ENCODE data around the gene NAALADL2. TPM values are rescaled to one million over a fixed set of nuclear protein-coding genes. Genes with fewer than 3 reads are reported as not detected.

The NAALADL2 gene
- polyA plus RNA-seq, 1 donor from 2014 or later, result 1.6 TPM

DNA sequence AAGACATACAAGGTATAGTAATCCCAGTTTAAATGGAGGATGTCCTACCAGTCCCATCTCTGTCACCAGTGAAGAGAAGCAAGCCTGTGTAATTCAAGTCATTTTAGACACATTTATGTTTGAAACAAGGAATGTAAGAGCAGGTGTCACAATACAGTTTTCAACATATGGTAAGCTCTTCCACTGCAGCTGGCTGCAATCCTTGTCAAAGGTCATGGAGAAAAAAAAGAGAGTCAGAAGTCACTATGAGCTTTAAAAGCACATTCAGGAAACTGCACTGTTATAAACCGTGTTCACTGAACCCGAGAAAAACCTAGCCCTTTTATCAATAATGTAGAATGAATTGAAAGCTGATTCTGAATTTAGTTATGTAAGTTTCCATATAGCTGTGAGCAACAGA lies 206.4 kb downstream of the NAALADL2 start:
- H3K9ac ChIP-seq (ENCODE audit: low read length), result no peak overlapping the region
- no peak overlapping the region for H3K4me2 ChIP-seq (ENCODE audit: low read length)
- H3K27me3 ChIP-seq (ENCODE audit: insufficient read depth, low read depth, low read length), result no peaks in the 10 kb centered on the region
- H3K36me3 ChIP-seq (ENCODE audit: insufficient read depth, low read length), result no peaks in the 10 kb centered on the region
- H2AFZ ChIP-seq (ENCODE audit: low read depth, low read length), result no peak overlapping the region
- no peak overlapping the region for H3K27ac ChIP-seq (ENCODE audit: low read length)
- no peaks in the 10 kb centered on the region for H3K9me2 ChIP-seq (ENCODE audit: insufficient read depth, low read length)
- H3K79me2 ChIP-seq (replicated peaks; ENCODE audit: insufficient read depth, low read length), result no peaks in the 10 kb centered on the region
- H3K4me3 ChIP-seq (ENCODE audit: low read length), result no peak overlapping the region
- H3K9me3 ChIP-seq (ENCODE audit: low read length), result no peaks in the 10 kb centered on the region
- no peaks in the 10 kb centered on the region for H4K20me1 ChIP-seq (ENCODE audit: insufficient read depth)
- TF ChIP-seq TAF1 (IDR thresholded peaks at IDR 0.05; ENCODE audit: low read depth) (no peak), EP300 (conservative IDR thresholded peaks at IDR 0.05; ENCODE audit: poor library complexity, severe bottlenecking) (no peak), SMC3 (conservative IDR thresholded peaks at IDR 0.05; ENCODE audit: poor library complexity) (no peak), EZH2 (IDR thresholded peaks at IDR 0.05; ENCODE audit: borderline replicate concordance, insufficient read depth, low read length, poor library complexity, severe bottlenecking) (no peak), POLR2AphosphoS5 (IDR thresholded peaks at IDR 0.05) (no peak), RAD21 (conservative IDR thresholded peaks at IDR 0.05) (no peak), MXI1 (conservative IDR thresholded peaks at IDR 0.05; ENCODE audit: poor library complexity, severe bottlenecking) (no peak)
- TF ChIP-seq, protein P1, sequence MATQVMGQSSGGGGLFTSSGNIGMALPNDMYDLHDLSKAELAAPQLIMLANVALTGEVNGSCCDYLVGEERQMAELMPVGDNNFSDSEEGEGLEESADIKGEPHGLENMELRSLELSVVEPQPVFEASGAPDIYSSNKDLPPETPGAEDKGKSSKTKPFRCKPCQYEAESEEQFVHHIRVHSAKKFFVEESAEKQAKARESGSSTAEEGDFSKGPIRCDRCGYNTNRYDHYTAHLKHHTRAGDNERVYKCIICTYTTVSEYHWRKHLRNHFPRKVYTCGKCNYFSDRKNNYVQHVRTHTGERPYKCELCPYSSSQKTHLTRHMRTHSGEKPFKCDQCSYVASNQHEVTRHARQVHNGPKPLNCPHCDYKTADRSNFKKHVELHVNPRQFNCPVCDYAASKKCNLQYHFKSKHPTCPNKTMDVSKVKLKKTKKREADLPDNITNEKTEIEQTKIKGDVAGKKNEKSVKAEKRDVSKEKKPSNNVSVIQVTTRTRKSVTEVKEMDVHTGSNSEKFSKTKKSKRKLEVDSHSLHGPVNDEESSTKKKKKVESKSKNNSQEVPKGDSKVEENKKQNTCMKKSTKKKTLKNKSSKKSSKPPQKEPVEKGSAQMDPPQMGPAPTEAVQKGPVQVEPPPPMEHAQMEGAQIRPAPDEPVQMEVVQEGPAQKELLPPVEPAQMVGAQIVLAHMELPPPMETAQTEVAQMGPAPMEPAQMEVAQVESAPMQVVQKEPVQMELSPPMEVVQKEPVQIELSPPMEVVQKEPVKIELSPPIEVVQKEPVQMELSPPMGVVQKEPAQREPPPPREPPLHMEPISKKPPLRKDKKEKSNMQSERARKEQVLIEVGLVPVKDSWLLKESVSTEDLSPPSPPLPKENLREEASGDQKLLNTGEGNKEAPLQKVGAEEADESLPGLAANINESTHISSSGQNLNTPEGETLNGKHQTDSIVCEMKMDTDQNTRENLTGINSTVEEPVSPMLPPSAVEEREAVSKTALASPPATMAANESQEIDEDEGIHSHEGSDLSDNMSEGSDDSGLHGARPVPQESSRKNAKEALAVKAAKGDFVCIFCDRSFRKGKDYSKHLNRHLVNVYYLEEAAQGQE (IDR thresholded peaks at IDR 0.05; ENCODE audit: borderline replicate concordance), result no peak
- TF ChIP-seq, protein P2, sequence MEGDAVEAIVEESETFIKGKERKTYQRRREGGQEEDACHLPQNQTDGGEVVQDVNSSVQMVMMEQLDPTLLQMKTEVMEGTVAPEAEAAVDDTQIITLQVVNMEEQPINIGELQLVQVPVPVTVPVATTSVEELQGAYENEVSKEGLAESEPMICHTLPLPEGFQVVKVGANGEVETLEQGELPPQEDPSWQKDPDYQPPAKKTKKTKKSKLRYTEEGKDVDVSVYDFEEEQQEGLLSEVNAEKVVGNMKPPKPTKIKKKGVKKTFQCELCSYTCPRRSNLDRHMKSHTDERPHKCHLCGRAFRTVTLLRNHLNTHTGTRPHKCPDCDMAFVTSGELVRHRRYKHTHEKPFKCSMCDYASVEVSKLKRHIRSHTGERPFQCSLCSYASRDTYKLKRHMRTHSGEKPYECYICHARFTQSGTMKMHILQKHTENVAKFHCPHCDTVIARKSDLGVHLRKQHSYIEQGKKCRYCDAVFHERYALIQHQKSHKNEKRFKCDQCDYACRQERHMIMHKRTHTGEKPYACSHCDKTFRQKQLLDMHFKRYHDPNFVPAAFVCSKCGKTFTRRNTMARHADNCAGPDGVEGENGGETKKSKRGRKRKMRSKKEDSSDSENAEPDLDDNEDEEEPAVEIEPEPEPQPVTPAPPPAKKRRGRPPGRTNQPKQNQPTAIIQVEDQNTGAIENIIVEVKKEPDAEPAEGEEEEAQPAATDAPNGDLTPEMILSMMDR (IDR thresholded peaks at IDR 0.05; ENCODE audit: poor library complexity, severe bottlenecking), result no peak
- H3F3A ChIP-seq (ENCODE audit: insufficient read depth, low read length, poor library complexity, severe bottlenecking), result no peaks in the 10 kb centered on the region

DNA sequence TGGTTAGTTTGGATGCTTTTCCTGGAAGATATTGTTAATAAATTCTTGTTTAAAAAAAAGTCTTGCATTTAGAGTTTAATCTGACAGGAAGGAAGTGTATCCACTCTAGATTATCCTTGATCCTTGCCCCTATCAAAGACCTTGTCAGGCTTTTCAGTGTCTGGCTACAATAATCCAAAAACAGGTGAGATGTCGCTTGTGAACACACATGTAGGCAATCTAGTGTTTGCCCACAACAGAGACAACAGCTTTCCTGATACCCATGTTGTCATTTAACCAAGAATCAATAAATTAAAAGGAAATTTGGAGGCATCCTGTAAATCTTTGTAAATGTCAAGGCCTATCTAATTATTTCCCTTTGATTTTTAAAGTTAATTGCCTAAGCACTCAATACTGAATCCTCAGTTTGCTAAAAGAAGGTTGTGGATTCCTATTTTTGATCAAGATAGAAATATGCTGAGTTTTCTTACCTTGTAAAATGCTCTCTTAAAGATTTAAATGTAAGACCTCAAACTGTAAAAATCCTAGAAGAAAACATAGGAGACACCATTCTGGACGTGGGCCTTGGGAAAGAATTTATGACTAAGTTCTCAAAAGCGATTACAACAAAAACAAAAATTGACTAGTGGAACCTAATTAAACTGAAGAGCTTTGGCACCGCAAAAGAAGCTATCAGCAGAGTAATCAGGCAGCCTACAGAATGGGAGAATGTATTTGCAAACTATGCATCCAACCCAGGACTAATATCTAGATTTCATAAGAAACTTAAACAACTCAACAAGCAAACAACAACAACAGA lies 207.7 kb downstream of the NAALADL2 start:
- Histone ChIP-seq H4K20me1 (ENCODE audit: insufficient read depth) (no peaks in the 10 kb centered on the region), H3K9ac (ENCODE audit: low read length) (no peak overlapping the region), H3K27me3 (ENCODE audit: insufficient read depth, low read depth, low read length) (no peaks in the 10 kb centered on the region), H3K27ac (ENCODE audit: low read length) (no peak overlapping the region), H3F3A (ENCODE audit: insufficient read depth, low read length, poor library complexity, severe bottlenecking) (no peaks in the 10 kb centered on the region), H3K79me2 (replicated peaks; ENCODE audit: insufficient read depth, low read length) (no peaks in the 10 kb centered on the region), H3K9me3 (ENCODE audit: low read length) (no peaks in the 10 kb centered on the region), H3K9me2 (ENCODE audit: insufficient read depth, low read length) (no peaks in the 10 kb centered on the region), H3K4me3 (ENCODE audit: low read length) (no peak overlapping the region), H2AFZ (ENCODE audit: low read depth, low read length) (no peak overlapping the region), H3K4me2 (ENCODE audit: low read length) (no peak overlapping the region), H3K36me3 (ENCODE audit: insufficient read depth, low read length) (no peaks in the 10 kb centered on the region)
- TF ChIP-seq SMC3 (conservative IDR thresholded peaks at IDR 0.05; ENCODE audit: poor library complexity), result no peak
- no peak for TF ChIP-seq EP300 (conservative IDR thresholded peaks at IDR 0.05; ENCODE audit: poor library complexity, severe bottlenecking)
- TF ChIP-seq MXI1 (conservative IDR thresholded peaks at IDR 0.05; ENCODE audit: poor library complexity, severe bottlenecking), result no peak
- TF ChIP-seq, protein P2 (IDR thresholded peaks at IDR 0.05; ENCODE audit: poor library complexity, severe bottlenecking), result no peak
- TF ChIP-seq RAD21 (conservative IDR thresholded peaks at IDR 0.05), result no peak
- TF ChIP-seq POLR2AphosphoS5 (IDR thresholded peaks at IDR 0.05), result no peak
- TF ChIP-seq EZH2 (IDR thresholded peaks at IDR 0.05; ENCODE audit: borderline replicate concordance, insufficient read depth, low read length, poor library complexity, severe bottlenecking), result no peak
- TF ChIP-seq TAF1 (IDR thresholded peaks at IDR 0.05; ENCODE audit: low read depth), result no peak
- TF ChIP-seq, protein P1 (IDR thresholded peaks at IDR 0.05; ENCODE audit: borderline replicate concordance), result no peak
